ENCODE measurements around the gene HAPLN3. TPM values are rescaled to one million over a fixed set of nuclear protein-coding genes. Genes with fewer than 3 reads are reported as not detected.

HAPLN3 gene
- total RNA-seq, 4 donors from 2014 or later = 4.5 to 7.0 (median 5.1) TPM

DNA sequence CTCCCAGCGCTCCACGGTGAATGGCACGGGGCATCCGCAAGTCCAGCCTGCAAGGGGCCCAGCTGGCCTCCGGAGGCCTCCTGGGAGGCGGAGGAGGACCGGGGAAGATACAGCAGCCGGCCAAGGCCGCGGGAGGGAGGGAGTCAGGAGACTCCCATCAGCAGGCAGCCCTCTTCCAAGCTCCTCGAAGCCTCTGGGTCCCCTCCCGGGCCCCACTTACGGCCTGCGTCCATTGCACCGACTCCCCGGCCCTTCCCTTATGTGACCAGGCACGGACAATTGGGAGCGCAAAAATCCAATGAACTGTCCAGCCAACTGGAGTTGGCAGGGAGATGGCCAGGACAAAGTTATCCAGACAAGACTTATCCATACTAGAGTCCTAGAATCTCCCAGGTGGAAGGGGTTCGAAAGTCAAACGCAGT lies 17.2 kb upstream of the HAPLN3 start:
- DNase-seq (ENCODE audit: low spot score in 2 of 2) = no peak
- TF ChIP-seq, protein P1, sequence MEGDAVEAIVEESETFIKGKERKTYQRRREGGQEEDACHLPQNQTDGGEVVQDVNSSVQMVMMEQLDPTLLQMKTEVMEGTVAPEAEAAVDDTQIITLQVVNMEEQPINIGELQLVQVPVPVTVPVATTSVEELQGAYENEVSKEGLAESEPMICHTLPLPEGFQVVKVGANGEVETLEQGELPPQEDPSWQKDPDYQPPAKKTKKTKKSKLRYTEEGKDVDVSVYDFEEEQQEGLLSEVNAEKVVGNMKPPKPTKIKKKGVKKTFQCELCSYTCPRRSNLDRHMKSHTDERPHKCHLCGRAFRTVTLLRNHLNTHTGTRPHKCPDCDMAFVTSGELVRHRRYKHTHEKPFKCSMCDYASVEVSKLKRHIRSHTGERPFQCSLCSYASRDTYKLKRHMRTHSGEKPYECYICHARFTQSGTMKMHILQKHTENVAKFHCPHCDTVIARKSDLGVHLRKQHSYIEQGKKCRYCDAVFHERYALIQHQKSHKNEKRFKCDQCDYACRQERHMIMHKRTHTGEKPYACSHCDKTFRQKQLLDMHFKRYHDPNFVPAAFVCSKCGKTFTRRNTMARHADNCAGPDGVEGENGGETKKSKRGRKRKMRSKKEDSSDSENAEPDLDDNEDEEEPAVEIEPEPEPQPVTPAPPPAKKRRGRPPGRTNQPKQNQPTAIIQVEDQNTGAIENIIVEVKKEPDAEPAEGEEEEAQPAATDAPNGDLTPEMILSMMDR (IDR thresholded peaks at IDR 0.05) = no peak
- TF ChIP-seq POLR2A (IDR thresholded peaks at IDR 0.05) = no peak
- WGBS, 2 donors = 5 to 6% methylated on average over 12 to 17 of the region's 20 CpGs
- peak overlapping the region; percentile 48 for H3K4me3 ChIP-seq (ENCODE audit: low read depth, poor library complexity, severe bottlenecking)
- intact Hi-C loops (cut with DNase I; ENCODE audit: low total_unique reads) = no loop called here

DNA sequence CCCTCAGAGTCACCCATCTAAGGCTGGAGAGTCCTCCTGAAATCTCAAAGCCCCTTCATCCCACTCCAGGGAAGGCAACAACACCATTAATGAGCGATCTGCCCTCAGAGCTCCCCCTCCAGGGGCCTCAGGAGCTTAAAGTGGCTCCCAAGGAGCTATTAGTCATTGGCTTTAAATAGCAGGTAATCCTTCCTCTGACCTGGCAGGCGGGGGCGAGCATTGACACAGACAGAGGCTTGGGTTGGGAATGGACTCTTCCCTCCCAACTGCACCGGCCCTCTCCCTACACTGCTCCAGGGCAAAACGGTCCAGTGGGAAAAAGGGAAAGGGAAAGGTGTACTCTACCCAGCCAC lies 16.4 kb upstream of the HAPLN3 start:
- peak in 1 of 2 donors; percentile 85 for DNase-seq (ENCODE audit: low spot score in 2 of 2)
- intact Hi-C loops (cut with DNase I; ENCODE audit: low total_unique reads) = no loop called here
- 46 to 54% methylated on average over 5 of the region's 5 CpGs for WGBS, 2 donors
- TF ChIP-seq POLR2A (IDR thresholded peaks at IDR 0.05) = no peak
- TF ChIP-seq, protein P1 (IDR thresholded peaks at IDR 0.05) = no peak
- no peak overlapping the region for H3K4me3 ChIP-seq (ENCODE audit: low read depth, poor library complexity, severe bottlenecking)

DNA sequence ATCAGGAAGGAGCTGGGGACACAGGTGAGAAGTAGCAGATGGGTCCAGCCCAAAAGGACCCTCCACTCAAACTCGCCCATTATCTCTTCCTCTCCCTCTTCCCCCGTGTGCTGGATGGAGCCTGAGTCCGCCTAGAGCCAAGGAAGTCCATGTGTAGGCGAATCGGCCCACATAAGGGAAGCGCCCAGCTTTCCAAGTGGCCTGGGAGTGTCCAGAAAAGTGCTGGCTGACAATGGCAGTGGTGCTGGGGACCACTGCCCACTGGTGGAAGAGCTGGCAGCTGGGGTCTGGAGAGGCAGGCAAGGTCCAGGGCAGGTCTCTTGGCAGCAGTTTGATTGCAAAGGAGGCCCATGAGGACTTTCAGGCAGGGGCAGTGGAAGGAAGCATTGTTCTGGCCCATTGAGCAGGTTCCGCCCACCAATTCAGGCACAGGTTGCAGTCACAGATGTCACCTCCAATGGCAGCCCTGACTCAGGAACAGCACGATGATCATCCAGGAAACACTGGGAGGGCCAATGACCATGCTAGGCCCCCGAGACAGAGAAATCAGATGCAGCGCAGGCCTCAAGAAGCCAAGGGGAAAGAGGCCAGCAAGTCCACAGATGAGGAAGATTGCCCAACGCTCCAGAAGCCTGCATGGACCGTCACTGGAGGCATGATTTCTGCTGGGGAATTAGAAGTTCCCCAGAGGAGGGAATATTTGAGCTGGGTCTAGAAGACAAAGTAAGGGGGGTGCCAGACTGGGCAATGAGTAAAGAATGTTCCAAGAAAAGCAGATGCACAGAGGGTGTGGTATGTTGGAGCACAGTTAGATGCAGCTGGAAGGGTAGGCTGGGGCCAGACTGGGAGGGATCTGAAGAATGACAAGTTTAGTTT lies 14.8 kb upstream of the HAPLN3 start:
- whole genome bisulfite sequencing, 2 donors = 68 to 71% methylated on average over 12 of the region's 12 CpGs
- TF ChIP-seq, protein P1 (IDR thresholded peaks at IDR 0.05) = no peak
- no peak for TF ChIP-seq POLR2A (IDR thresholded peaks at IDR 0.05)
- DNase-seq (ENCODE audit: low spot score in 2 of 2) = peak; percentile 67 to 90
- no peak overlapping the region for H3K4me3 ChIP-seq (ENCODE audit: low read depth, poor library complexity, severe bottlenecking)
- intact Hi-C loops (cut with DNase I; ENCODE audit: low total_unique reads) = no loop called here

DNA sequence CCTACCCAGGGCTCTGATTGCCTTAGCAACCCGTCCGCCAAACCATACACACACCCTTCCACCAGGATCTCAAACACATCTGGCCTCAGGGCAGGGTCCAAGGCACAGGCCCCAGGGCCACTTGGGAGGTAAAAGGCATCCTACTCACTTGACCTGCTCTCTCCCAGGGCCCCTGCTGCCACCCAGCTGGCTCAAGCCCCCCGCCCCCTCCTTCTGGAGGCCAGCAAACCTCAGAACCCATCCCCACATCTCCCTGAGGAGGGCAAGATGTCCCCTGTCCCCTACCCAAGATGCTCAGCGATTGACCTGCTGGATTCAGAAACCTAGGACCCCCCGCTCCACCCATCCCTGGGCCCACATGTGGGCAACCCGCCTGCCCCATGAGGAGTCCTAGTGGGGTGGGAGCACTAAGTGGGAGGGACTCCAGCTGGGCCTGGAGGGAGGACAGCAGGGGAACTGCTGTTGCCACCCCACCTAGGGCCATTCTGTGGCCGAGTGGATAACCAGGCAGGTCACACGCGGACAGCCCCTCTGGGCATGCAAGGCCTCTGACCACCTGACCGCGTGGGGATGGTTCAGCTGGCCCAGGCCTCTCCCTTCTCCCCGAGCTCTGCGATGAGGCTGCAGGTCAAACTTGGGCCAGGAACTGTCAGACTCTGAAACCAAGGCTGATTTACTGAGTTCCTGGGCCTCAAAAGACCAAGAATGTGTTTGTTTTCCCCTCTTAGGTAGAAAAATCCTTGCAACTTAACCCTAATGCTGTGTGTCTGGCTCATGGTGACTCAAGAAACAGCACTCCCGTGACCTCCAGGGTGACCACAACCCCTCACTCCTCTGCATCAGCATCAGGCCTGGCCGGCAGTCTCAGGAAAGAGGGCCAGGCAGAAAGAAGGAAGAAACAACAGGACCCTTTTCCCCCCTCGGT lies 13.6 kb upstream of the HAPLN3 start:
- H3K4me3 ChIP-seq (ENCODE audit: low read depth, poor library complexity, severe bottlenecking) = no peak overlapping the region
- intact Hi-C loops (cut with DNase I; ENCODE audit: low total_unique reads) = no loop called here
- 81 to 86% methylated on average over 14 to 16 of the region's 16 CpGs for WGBS, 2 donors
- peak in 1 of 2 donors; percentile 84 for DNase-seq (ENCODE audit: low spot score in 2 of 2)
- no peak for TF ChIP-seq POLR2A (IDR thresholded peaks at IDR 0.05)
- TF ChIP-seq, protein P1 (IDR thresholded peaks at IDR 0.05) = no peak

DNA sequence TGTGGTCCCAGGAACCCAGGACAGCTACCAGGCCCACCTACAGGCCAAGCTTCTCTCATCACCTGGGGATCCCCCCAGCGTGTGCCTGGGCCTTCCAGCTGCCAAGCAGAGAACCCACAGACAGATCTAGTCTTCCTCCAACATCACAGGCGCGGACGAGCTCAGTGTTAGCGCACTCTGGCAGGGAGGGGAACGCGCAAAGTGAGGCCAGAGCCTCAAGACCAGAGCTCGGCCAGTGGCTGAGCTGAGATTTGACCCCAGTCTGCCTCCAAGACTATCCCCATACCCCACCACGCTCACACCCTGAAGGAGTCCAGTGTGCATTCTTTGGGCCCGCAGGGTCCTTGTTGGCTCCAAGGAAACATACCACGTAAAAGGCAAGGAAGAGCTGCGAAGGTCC lies 12.8 kb upstream of the HAPLN3 start:
- intact Hi-C loops (cut with DNase I; ENCODE audit: low total_unique reads) = no loop called here
- no peak overlapping the region for H3K4me3 ChIP-seq (ENCODE audit: low read depth, poor library complexity, severe bottlenecking)
- no peak for TF ChIP-seq POLR2A (IDR thresholded peaks at IDR 0.05)
- TF ChIP-seq, protein P1 (IDR thresholded peaks at IDR 0.05) = no peak
- WGBS, 2 donors = 90 to 92% methylated on average over 8 to 12 of the region's 12 CpGs
- peak in 1 of 2 donors; percentile 72 for DNase-seq (ENCODE audit: low spot score in 2 of 2)
